ENCODE measurements around the gene SLC30A7.
A peak's percentile ranks its signal among the peaks of the same experiment; 100 is the strongest.

Gene SLC30A7

DNA sequence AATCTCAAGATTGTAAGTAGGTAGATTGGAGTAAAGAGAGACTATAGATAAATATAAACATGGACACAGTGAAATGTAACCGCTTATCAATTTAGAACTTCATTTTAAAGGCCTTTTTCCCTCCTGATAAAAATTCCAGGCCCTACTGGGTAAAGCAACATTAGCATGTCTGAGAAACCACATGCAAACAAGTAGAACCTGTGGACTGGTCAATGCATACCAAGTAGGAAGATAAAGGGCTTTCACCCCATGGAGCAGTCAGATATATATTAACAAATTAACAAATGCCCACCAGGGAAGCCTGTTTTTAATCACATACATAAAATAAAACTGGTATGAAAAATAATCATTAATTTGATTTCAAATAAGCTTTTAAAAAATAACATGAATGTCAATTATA is 121.6 kb downstream of the SLC30A7 start:
- CTCF ChIA-PET = no interaction called here
- Mint-ChIP-seq H3K36me3 (peaks cover 74% of the 10 kb centered on the region), H3K27me3 (no peaks in the 10 kb centered on the region), H3K27ac (no peak overlapping the region), H3K4me1 (peaks cover 38% of the 10 kb centered on the region), H3K4me3 (no peak overlapping the region), H3K9me3 (peaks cover 8% of the 10 kb centered on the region)
- DNase-seq = no peak

DNA sequence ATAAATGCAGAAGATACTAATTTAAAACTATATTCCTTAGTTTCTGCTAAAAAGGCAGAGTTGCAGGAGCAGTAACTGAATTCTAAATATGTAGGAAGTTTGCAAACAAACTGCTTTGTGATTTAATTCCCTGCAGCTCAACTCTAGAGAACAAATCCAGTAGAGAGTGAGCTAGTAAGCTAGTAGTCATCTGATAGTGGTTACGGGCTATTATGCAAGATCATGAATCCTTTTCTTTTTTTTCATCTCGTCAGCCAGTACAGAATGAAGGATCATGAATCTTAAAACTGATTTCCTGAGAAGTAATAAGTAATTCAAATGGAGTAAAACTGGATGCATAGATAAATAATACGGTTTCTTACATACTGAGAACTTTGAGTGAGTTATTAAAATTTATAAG is 126.4 kb downstream of the SLC30A7 start:
- peaks cover 63% of the 10 kb centered on the region for H3K36me3 Mint-ChIP-seq
- H3K27ac Mint-ChIP-seq = no peak overlapping the region
- H3K4me3 Mint-ChIP-seq = no peak overlapping the region
- H3K4me1 Mint-ChIP-seq = peaks cover 57% of the 10 kb centered on the region
- peaks cover 1% of the 10 kb centered on the region for H3K9me3 Mint-ChIP-seq
- CTCF ChIA-PET = no interaction called here
- H3K27me3 Mint-ChIP-seq = no peaks in the 10 kb centered on the region
- DNase-seq = no peak

DNA sequence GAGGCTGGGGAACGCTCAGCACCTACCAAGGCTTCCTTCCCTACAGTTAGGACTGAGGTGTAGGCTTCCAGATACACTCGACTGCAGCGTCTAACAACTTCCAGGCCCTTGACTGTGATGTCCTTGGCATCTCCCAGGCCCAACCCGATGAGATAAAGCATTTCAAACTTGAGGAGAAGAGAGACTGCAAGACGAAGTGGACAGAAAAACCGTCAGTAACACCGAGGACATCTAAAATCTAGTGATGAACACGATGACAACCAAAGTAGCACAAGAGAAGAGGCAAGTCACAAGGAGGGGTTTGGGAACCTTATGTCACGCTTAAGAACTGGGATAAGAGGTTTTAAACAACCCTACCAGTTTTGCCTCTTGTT is 129.4 kb downstream of the SLC30A7 start:
- CTCF ChIA-PET = interaction anchor here (1.0 kb wide), 2 partner anchors 103 to 263 kb away, joined by 3 to 4 read pairs; no protein-coding TSS in a partner anchor
- Mint-ChIP-seq H3K27me3 (no peaks in the 10 kb centered on the region), H3K36me3 (peaks cover 66% of the 10 kb centered on the region), H3K27ac (peak overlapping the region; percentile 93), H3K4me3 (peak overlapping the region; percentile 95), H3K4me1 (peaks cover 76% of the 10 kb centered on the region), H3K9me3 (no peaks in the 10 kb centered on the region)
- DNase-seq = no peak

DNA sequence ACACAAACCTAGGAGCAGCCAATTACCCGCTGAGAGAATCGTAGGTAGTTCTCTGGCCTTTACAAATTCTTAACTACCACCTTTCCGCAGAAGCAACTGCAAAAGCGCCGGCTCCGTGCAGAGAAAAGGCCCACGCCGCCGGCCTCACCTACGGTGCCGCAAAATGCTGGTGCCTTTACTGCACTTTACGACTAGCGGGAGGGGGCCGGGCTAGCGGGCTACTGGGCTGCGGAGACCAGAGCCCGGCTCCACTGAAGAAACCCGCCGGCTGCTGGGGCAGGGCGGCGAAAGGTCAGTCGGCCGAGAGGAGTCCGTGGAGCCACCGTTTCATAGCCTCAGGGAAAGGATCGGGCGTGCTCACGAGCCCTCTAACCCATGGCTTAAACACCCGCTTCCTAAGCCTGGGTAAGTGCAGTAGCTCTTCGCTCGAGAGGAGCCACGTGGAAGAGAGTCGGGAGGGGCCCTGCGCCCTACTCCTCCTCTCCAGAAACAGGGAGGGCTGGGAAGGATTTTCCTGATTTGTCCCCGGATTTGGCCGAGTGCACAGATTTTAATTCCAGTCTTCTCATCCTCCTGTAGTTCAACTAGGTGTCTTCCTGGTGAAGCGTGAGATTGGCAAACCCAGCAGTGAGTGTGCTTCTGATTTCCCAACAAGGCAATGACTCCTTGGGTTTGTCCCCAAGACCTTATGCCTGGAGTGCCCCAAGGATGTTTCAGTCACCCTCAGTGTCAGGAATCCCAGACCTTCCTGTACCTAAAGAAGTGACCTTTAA is 130.0 kb downstream of the SLC30A7 start, which contains the start of gene DPH5:
Gene DPH5, minus strand, starts transcription at position 128 of the 773 bp plus-strand sequence. CDS start 341 bp downstream, outside the sequence.
- CTCF ChIA-PET = interaction anchor here (1.0 kb wide), 1 partner anchor 262 kb away, joined by 4 read pairs; no protein-coding TSS in a partner anchor
- Mint-ChIP-seq H3K9me3 (peaks cover 1% of the 10 kb centered on the region), H3K27me3 (no peaks in the 10 kb centered on the region), H3K4me3 (peak within 1 kb of the TSS; percentile 95), H3K4me1 (peaks cover 73% of the 10 kb centered on the region), H3K36me3 (peaks cover 64% of the 10 kb centered on the region), H3K27ac (peak within 1 kb of the TSS; percentile 93)
- DNase-seq = peak; percentile 93

DNA sequence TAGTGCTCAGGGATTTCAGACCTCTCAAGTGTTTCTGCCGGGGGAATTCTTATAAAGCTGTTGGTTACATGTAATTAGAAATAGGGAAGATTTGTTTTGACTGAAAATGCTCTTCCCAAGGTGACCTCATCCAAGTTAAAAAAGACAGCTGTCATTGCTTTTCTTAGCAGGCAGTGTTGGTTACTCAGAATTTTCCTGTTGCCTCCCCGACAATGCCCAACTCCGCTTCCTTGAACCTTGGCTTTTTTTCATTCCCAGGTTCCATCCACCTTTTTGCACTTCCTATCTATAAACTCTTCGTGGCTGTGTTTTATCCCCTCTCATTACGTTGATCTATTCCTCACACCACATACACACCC is 130.5 kb downstream of the SLC30A7 start:
- Mint-ChIP-seq H3K36me3 (peaks cover 64% of the 10 kb centered on the region), H3K4me1 (peaks cover 78% of the 10 kb centered on the region), H3K27me3 (no peaks in the 10 kb centered on the region), H3K4me3 (peak overlapping the region; percentile 95), H3K27ac (peak overlapping the region; percentile 93), H3K9me3 (peaks cover 3% of the 10 kb centered on the region)
- no peak for DNase-seq
- CTCF ChIA-PET = interaction anchor here (1.0 kb wide), 1 partner anchor 262 kb away, joined by 4 read pairs; no protein-coding TSS in a partner anchor

DNA sequence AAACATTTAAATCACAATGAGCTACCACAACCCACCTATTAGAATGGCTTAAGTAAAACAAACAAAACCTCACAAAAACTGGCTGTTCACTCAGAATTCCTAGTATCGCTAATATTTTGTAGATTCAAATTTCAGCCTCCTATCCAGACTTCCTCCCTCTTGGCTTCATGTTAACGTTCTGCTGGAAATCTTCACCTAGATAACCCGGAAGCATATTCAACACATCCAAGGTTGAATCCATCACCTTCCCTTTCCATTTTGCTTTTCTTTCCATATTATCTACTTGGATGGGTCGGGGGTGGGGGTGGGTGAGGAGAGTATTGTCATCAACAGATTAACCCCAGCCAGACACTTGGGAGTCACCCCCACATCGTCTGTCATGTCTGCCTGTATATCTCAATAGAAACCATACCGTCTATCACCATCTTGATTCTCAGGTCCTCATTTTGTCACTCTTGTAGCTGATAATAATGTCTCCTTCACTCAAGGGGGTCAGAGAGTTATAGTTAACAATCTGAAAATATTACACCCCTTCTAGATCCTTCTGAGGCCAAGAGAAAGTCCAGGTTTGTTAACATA is 131.4 kb downstream of the SLC30A7 start:
- Mint-ChIP-seq H3K27ac (no peak overlapping the region), H3K9me3 (peaks cover 3% of the 10 kb centered on the region), H3K4me1 (peaks cover 74% of the 10 kb centered on the region), H3K36me3 (peaks cover 64% of the 10 kb centered on the region), H3K4me3 (peak overlapping the region; percentile 11), H3K27me3 (no peaks in the 10 kb centered on the region)
- CTCF ChIA-PET = interaction anchor here (0.6 kb wide), 1 partner anchor 214 kb away, joined by 3 read pairs; no protein-coding TSS in a partner anchor
- no peak for DNase-seq

DNA sequence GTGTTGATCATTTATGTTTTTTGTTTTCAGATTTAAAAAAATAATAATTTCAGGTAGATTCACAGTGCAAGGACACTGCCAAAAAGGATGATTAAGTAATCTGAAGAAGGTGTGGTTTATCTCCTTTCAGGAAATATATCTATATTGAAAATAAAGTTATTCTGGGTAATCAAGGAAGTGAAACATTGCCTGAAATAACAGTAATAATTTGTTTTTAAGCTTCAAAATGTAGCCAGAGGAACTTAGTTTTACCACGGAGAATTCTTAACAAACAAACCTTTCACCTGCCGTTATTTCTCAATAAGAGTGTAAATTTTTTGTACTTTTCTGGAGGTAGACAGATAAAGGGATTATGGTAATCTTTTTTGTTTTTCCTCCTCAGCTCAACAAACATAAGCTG is 132.6 kb downstream of the SLC30A7 start:
- no peaks in the 10 kb centered on the region for H3K27me3 Mint-ChIP-seq
- DNase-seq = no peak
- CTCF ChIA-PET = no interaction called here
- H3K9me3 Mint-ChIP-seq = peaks cover 9% of the 10 kb centered on the region
- peaks cover 65% of the 10 kb centered on the region for H3K4me1 Mint-ChIP-seq
- H3K36me3 Mint-ChIP-seq = peaks cover 64% of the 10 kb centered on the region
- H3K4me3 Mint-ChIP-seq = no peak overlapping the region
- no peak overlapping the region for H3K27ac Mint-ChIP-seq

DNA sequence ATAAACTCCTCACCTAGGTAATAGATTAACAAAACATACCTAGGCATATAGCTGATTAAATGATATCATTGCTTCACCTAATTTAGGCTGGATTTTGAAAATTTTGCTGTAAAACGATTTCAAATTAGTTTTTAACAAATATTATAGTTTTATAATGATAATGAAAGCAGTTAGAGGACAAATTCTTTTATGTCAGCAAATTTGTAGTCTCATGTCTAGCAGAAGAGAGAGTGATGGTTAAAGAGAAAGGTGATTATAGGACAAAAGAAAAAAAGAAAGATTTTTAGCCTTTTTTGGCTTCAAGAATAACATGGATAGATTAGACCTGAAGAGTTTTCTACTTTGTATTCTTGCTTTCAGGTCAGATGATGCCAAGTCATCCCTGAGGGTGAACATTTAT is 133.3 kb downstream of the SLC30A7 start:
- H3K27me3 Mint-ChIP-seq = no peaks in the 10 kb centered on the region
- H3K27ac Mint-ChIP-seq = no peak overlapping the region
- H3K4me1 Mint-ChIP-seq = peaks cover 58% of the 10 kb centered on the region
- peaks cover 61% of the 10 kb centered on the region for H3K36me3 Mint-ChIP-seq
- peaks cover 11% of the 10 kb centered on the region for H3K9me3 Mint-ChIP-seq
- DNase-seq = no peak
- no peak overlapping the region for H3K4me3 Mint-ChIP-seq
- CTCF ChIA-PET = no interaction called here

DNA sequence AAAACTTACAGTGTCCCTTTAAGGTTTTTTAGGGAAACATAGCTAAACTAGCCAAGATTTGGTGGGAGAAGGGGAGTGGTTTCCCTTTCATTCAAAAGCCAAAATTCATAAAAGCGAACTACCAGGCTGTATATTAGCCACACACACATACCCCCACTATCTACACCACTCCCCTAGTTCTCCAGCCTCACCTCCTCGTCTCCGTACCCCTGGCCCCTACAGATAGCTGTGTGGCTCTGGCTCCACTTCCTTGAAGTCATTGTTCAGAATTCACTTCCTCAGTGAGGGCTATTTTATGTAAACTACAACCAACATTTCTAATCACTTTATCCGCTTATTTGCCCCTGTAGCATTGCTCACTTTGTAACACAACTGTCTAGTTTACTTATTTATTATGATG is 135.0 kb downstream of the SLC30A7 start:
- Mint-ChIP-seq H3K4me3 (no peak overlapping the region), H3K9me3 (peaks cover 11% of the 10 kb centered on the region), H3K27me3 (no peaks in the 10 kb centered on the region), H3K36me3 (peaks cover 62% of the 10 kb centered on the region), H3K4me1 (peaks cover 56% of the 10 kb centered on the region), H3K27ac (no peak overlapping the region)
- DNase-seq = no peak
- CTCF ChIA-PET = interaction anchor here (0.8 to 2.1 kb wide), 2 partner anchors 15 to 105 kb away, joined by 3 to 5 read pairs; no protein-coding TSS in a partner anchor
